ENCODE data around the gene PLPPR1. TPM values are rescaled to one million over a fixed set of nuclear protein-coding genes. Genes with fewer than 3 reads are reported as not detected.

Gene PLPPR1
- total and polyA plus RNA-seq, 2 donors (not counting 3 experiments of a cell fraction or from before 2014, with no cell fraction given): 0.18 to 0.50 TPM

- Histone ChIP-seq H3K4me1 (ENCODE audit: control insufficient read depth, extremely low read depth, insufficient read depth, low read length) (no peaks in the 10 kb centered on the region), H3K9ac (replicated peaks; ENCODE audit: extremely low read depth, insufficient read depth, low read length) (no peak overlapping the region), H2AFZ (ENCODE audit: low read depth, low read length) (no peak overlapping the region), H3K9me3 (replicated peaks; ENCODE audit: control insufficient read depth, insufficient read depth, low read length) (no peaks in the 10 kb centered on the region), H3K27ac (ENCODE audit: insufficient read depth, low read depth, low read length) (no peak overlapping the region), H3K79me2 (ENCODE audit: control insufficient read depth, insufficient read depth, low read length) (no peaks in the 10 kb centered on the region), H3K4me3 (replicated peaks in 1 of 3; ENCODE audit: insufficient read depth in 1 of 3, low read depth in 1 of 3, low read length in 3 of 3) (no peak overlapping the region), H3K27me3 (ENCODE audit: control insufficient read depth in 2 of 2, insufficient read depth in 2 of 2, low read length in 2 of 2) (peaks cover 24 to 52% of the 10 kb centered on the region in 2 experiments), H3K36me3 (ENCODE audit: control insufficient read depth in 2 of 2, extremely low read depth in 1 of 2, insufficient read depth in 2 of 2, low read length in 2 of 2) (no peaks in the 10 kb centered on the region), H3K9me1 (replicated peaks; ENCODE audit: control insufficient read depth, extremely low read depth, insufficient read depth, low read length) (no peaks in the 10 kb centered on the region), H4K20me1 (replicated peaks; ENCODE audit: control insufficient read depth, extremely low read depth, insufficient read depth, low read length) (no peaks in the 10 kb centered on the region), H3K4me2 (ENCODE audit: insufficient read depth, low read length) (no peak overlapping the region)
- no peak for FAIRE-seq
- no TSS peak for BruUV-seq (replicated peaks)
- no peak for TF ChIP-seq MYC (IDR thresholded peaks at IDR 0.05; ENCODE audit: low read depth, low read length)
- no peak for TF ChIP-seq POLR2AphosphoS5 (IDR thresholded peaks at IDR 0.05; ENCODE audit: insufficient read depth, low read depth, low read length)
- TF ChIP-seq GATA2 (IDR thresholded peaks at IDR 0.05; ENCODE audit: insufficient read depth, insufficient read length, low read depth, low read length): no peak
- TF ChIP-seq CTCF (IDR thresholded peaks at IDR 0.05; ENCODE audit: extremely low read depth in 1 of 2, insufficient read depth in 1 of 2, low read depth in 1 of 2, low read length in 2 of 2): no peak
- TF ChIP-seq MAX (IDR thresholded peaks at IDR 0.05; ENCODE audit: insufficient read depth, insufficient read length): no peak
- no peak for TF ChIP-seq POLR2A (IDR thresholded peaks at IDR 0.05; ENCODE audit: low read depth, low read length)
- TF ChIP-seq JUN (IDR thresholded peaks at IDR 0.05; ENCODE audit: borderline replicate concordance, insufficient read depth, insufficient read length, low read depth): no peak
- no peak for DNase-seq (ENCODE audit: low read depth, low spot score)
- dilution Hi-C loops (cut with MboI; ENCODE audit: extremely low pct_ligation_motif_present, low sequenced_read_pairs) (no loop called here), intact Hi-C loops (cut with micrococcal nuclease) (no loop called here)
- CTCF ChIA-PET: interaction anchor here (1.0 to 2.1 kb wide), 2 partner anchors 90 to 92 kb away, joined by 3 to 10 read pairs; no protein-coding TSS in a partner anchor
- POLR2A ChIA-PET: no interaction called here
Observed at GRCh38 chr9:101027236-101027635, 1.3 kb upstream of the PLPPR1 start.
